H1 (cell line): ENCODE results near the gene RTKN2. TPM values are rescaled to one million over a fixed set of nuclear protein-coding genes. Genes with fewer than 3 reads are reported as not detected.

Source experiments
- CTCF ChIP-seq, 3 experiments: IDR thresholded peaks; 1 replicate in 2 of 3; 2 replicates in 1 of 3; pipeline versions ENCODE4 v1.5.1 to v1.6.1; 2011; ENCODE audit warnings: low read length in 3 of 3, mild to moderate bottlenecking in 3 of 3, inconsistent platforms in 2 of 3, low read depth in 1 of 3, moderate library complexity in 1 of 3; ENCODE audit not compliant: insufficient read depth in 1 of 3; ENCODE audit errors: control extremely low read depth in 1 of 3
- KDM4A ChIP-seq: IDR thresholded peaks from one replicate; pipeline ENCODE4 v1.7.1; 2012; ENCODE audit warnings: low read depth, mild to moderate bottlenecking, moderate library complexity, low read length, inconsistent platforms; ENCODE audit not compliant: severe bottlenecking
- polyA plus RNA-seq, 7 experiments: library from polyadenylated mRNA; depleted of rRNA in 3 of 7; stranded (reverse) in 5 of 7; unstranded in 2 of 7; fragments of >200 nt in 5 of 7; fragments of 200-250 nt in 2 of 7; gene quantifications; 1 replicate in 5 of 7; 2 replicates in 1 of 7; 4 replicates in 1 of 7; pipeline versions ENCODE4 v1.2.1 to v1.2.3, GENCODE V29; 2011 to 2013; ENCODE audit warnings: missing spikeins in 2 of 7, mixed read lengths in 2 of 7
- total RNA-seq: library from RNA; stranded (reverse); fragmentation: NEBNext Ultra II Directional; extraction: Animal tissue kit (Norgen Biotek cat#: 25700); gene quantifications from 2 replicates; pipeline ENCODE4 v1.2.1, GENCODE V29; 2021

RTKN2 gene
- total and polyA plus RNA-seq, 2 of the 8 experiments (the other 6 are each of a cell fraction or from before 2014, with no cell fraction given): 5.1 to 24.6 TPM

- no peak for TF ChIP-seq CTCF (IDR thresholded peaks at IDR 0.05; ENCODE audit: control extremely low read depth in 1 of 3, insufficient read depth in 1 of 3, low read depth in 1 of 3, low read length in 3 of 3)
- no peak for TF ChIP-seq KDM4A
These were observed 85.2 kb downstream of the RTKN2 start (continued) for GRCh38 chr10:62183442-62183841.
